Stimulated activated CD4-positive, alpha-beta T cell treated with anti-CD3 and anti-CD28 coated beads, Interleukin-4, amount 100 ng/mL, for 24 hours (primary cell): ENCODE data around the gene PAQR7.

Experiments used
- DNase-seq: peaks from one replicate; pipeline ENCODE4 v3.0.0-alpha.2; 2020

Gene PAQR7

GRCh38 chr1:25814549-25815087, 60.9 kb downstream of the PAQR7 start:
- DNase-seq, result no peak

GRCh38 chr1:25813734-25814471, 61.6 kb downstream of the PAQR7 start:
- DNase-seq, result no peak

- DNase-seq, result no peak
These were observed 62.3 kb downstream of the PAQR7 start for GRCh38 chr1:25813071-25813733.
